CD4-positive, alpha-beta T cell treated with Interleukin-2 at 100 ng/mL for 4 hours (primary cell): ENCODE results near the gene ARR3.
"Not testable (repeated sequence)": the region's sequence is repeated elsewhere in the genome, so short reads cannot be mapped to it uniquely, and the experiment has no call there.

Experiments
- DNase-seq: peaks from one replicate; pipeline ENCODE4 v3.0.0-alpha.2; 2020; ENCODE audit warnings: low spot score

Gene ARR3

GRCh38 chrX:70280573-70280972 lies 12.4 kb downstream of the ARR3 start:
- DNase-seq = no peak

DNA sequence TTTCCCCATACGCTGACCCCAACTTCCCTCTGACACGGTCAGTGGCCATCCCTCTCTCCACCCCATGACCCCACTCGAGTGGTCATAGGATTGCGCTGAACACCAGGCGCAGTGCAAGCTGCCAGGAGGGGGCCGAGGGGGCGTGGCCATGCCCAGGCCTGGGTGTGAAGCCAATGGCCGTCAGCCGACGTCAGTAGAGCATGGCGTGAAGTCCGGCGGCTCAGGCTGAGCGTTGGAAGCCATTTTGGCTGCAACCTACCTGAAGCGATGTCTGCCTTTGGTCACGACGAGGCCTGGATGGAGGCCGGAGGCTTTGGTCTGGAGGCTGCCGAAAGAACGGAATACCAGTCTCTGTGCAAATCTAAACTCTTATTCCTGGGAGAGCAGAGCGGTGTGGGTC lies 13.8 kb downstream of the ARR3 start, which contains the start of gene RAB41:
TSS of gene RAB41 (plus strand) at position 222 of the 400 bp plus-strand sequence. CDS start at position 268, 46 bp downstream.
- DNase-seq = no peak

DNA sequence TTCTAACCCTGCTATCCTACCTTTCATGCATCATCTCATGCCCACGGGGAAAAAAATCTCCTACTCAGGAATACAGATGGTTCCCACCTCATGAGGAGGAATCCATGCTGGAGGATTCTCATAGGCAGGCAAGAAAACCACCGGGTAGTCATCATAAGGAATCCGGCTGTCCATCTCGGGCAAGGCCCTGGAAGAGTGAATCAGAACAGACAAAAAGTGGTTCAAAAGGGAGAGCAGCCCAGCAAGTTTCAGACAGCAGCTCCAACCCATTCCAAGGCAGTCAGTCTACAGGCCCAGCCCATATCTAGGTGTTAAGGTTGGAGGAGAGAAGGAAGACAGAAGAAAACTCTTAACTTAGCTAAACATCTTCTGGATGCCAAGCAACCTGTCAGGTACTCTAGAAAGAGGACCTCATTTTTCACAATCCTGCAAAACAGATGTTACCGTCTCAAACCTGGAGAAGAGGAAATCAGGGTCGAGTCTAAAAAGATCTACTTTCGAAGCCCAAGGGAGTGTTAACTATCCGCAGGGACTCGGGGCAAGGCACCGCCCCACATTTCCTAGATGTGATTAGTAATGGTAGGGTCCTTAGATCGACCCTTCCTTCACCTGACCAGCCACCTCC lies 21.1 kb downstream of the ARR3 start:
- DNase-seq = no peak

- peak; percentile 76 for DNase-seq
Observed at GRCh38 chrX:70289793-70290770, 21.9 kb downstream of the ARR3 start, which contains the start of the genes KIF4A and PDZD11. KIF4A (plus strand) TSS chrX:70290104; CDS start chrX:70290459, 355 bp downstream. PDZD11 (minus strand) TSS chrX:70289927; CDS start chrX:70289341, 586 bp downstream.

- no peak for DNase-seq
Observed at GRCh38 chrX:70292788-70293187, 24.7 kb downstream of the ARR3 start.

GRCh38 chrX:70293621-70294020 lies 25.5 kb downstream of the ARR3 start:
- DNase-seq = no peak

- no peak for DNase-seq
Observed at GRCh38 chrX:70301716-70302115, 33.6 kb downstream of the ARR3 start.

- no peak for DNase-seq
Observed at GRCh38 chrX:70313503-70313902, 45.4 kb downstream of the ARR3 start.

DNA sequence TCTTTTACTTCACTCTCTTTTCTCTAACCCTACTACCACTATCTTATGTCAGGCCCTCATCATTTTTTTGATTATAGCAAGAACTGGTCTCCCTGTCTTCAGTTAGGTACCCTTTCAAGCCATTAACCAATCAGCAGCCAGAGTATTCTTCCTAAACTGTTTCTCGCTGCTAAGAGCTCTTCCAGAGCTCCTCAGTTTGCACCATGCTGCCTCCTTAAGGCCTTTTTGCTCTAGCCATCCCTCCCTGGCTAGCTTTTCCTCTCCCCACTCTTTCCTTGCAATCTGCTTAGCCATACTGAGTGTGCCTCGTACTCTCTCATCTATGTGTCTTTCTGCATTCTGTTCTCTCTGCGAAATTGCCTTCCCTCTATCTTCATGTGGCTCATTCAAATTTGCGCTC lies 54.6 kb downstream of the ARR3 start:
- no peak for DNase-seq

- not testable (repeated sequence) for DNase-seq
Observed at GRCh38 chrX:70323628-70324027, 55.5 kb downstream of the ARR3 start.

DNA sequence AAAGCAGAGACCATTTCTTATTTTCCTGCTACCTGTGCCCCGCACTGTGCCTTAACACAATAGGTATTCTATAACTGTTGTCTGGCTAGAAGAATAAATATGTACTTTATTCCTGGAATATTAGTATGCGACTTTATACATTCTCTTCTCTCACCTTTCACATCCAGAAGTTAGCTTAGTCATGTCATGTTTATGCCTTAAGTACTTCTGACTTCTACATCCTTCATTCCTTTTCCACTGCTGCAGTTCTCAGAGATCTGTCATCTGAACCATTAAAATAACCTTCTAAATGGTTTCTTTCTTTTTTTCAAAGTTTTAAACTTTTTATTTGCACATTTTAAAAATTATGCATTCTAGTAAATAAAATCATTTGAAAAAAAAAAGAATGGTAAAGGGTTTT lies 56.2 kb downstream of the ARR3 start:
- no peak for DNase-seq

GRCh38 chrX:70331161-70331560 lies 63.0 kb downstream of the ARR3 start:
- no peak for DNase-seq
